GM18511 (cell line): ENCODE measurements around the gene CAMK4.
A peak's percentile ranks its signal among the peaks of the same experiment; 100 is the strongest.

Experiments
- ATAC-seq: cut with Tn5 transposase; IDR thresholded peaks from one replicate; pipeline ENCODE4 v1.9.1; 2021; ENCODE audit warnings: mild to moderate bottlenecking, moderate library complexity; ENCODE audit not compliant: unreplicated experiment

The CAMK4 gene

DNA sequence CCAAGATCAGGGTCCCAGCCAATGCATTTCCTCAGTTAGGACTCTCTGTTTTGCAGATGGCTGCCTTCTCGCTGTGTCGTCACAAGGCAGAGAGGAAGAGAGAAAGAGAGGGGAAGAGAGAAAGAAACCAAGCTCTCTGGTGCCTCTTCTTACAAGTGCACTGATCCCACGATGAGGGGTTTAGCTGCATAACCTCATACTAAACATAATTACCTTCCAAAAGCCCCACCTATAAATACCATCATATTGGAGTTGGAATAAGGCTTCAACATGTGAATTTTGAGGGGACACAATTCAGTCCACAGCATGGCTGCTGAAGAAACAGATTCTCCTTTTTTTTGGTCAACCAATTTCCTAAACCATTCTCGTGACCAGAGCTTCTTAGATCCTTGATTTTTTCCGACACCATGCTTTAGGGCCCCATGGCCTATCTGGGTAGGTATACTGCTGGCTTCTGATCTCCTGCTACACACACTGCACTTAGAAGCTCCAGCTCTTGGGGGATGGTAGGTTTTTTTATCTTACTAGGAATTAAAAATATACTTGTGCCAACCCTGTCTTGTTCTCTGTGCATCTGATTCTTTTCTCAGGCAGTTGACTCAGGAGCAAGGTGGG is 5.1 kb downstream of the CAMK4 start:
- no peak for ATAC-seq

DNA sequence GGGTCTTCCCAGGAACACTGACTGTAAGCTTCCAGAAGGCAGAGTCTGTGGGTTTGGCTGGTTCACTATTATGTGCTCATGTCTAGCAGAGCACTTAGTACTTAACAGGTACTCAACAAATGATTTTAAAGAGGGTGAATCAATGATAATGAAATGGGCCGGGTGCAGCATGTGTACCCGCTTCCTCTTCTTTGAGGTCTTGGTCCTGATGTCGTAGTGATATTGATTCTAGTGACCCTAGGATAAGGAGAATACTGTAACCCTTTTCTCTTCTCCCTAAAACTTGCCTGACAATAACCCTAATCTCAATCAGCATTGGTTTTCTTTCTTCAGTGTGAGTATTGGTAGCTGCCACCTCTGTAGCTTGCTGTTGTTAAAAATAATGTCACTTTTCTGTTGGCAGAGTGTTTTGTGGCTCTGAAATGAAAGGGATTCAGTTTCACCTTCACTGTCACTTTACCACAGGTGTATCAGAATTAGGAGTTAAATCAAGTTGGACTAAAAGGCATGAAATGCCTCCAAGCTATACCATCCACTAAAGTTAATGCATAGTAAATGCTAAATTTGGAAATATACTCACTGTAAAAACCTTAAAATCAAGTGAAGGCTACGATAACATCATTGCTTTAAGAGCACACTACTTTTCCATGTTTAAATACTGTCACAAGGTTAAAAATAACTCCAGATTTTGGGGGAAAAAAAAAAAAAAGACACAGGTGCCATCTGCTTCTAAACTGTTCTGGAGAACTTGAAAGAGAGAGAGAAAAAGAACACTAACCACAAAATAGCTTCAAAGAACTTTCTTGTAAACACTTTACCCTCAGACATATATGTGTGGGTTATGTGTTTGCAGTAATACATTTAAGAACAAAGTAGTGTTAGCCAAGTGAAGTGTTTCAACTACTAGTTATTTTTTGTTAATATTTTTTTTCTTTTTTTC is 6.0 kb downstream of the CAMK4 start:
- ATAC-seq = peak; percentile 34

DNA sequence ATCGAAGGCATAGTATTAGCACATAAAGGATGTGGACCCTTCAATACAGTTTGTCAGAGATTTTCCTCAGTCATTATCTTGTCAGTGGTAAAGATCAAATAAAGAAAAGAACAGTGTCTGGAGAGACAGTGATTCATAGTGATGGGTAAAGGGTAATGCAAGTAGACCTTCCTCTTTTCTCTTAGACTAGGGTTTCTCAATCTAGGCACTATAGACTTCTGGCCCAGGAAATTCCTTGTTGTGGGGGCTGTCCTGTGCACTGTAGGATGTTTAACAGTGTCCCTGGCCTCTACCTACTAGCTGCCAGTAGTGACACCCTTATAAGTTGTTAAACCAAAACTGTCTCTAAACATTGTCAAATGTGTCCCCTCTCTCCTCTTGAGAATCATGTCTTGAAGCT is 6.9 kb downstream of the CAMK4 start:
- ATAC-seq = no peak

DNA sequence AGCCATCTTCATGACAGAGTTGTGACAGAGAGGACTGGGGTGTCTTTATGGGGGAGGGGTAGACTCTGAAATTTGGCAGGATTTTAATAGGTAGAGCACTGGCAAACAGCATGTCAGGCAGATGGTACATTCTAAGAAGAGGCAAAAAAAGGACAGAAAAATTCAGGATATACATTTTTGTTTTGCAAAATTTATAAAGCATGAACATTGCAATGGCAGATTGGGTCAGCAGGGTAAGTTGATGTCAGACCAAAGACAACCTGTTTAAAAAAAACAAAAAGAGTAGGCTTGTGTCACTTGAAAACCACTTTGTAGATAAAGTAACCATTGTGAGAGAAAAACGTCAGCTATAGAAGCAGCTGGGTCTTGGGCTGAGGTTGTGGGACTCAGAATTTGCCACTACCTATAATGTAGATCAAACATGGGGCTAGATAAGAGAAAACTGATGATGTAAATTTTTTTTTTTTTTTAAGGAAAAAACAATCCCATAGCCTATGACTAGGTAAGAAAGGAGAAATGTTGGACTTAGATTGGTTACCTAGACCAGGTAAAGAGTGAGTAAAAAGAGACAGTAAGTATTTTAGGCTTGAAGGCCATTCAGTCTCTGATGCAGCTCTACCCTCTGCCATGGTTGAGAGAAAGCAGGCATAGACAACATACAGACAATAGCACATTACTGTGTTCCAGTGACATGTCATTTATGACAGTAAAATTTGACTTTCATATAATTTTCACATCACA is 8.3 kb downstream of the CAMK4 start:
- ATAC-seq = no peak

DNA sequence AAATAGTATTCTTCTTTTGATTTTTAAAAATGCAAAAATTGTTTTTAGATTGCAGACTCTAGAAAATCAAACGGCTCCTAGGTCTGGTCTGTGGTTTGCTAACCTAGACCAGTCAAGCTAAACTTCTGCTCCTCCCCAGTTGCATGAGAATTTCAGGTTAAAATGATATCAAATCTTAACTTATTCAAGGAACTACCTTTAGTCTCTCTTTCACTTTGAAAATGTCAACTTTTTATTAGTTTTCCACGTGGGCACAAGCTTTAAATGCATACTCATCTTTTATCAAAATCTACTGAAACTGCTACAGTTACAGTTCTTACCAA is 8.8 kb downstream of the CAMK4 start:
- ATAC-seq = no peak

DNA sequence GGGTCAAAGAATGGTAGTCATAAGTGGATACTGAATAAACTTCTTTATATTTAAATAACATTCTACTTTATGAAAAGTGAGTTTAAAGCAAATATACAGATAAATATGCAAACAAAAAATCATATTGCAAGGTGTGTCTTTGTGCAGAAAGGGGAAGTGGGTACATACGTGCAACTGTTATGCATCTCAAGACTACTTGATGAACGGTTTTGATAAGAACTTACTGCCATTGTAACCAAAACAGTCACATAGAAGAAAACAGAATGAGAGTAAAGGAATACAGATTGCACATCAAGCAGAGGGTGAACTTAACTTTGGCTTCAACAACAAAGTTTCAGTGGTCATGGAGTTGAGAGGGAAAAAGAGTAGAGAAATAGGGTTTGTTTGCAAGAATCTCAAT is 9.9 kb downstream of the CAMK4 start:
- peak; percentile 35 for ATAC-seq

GRCh38 chr5:111235635-111236034 is 11.5 kb downstream of the CAMK4 start:
- ATAC-seq = no peak

DNA sequence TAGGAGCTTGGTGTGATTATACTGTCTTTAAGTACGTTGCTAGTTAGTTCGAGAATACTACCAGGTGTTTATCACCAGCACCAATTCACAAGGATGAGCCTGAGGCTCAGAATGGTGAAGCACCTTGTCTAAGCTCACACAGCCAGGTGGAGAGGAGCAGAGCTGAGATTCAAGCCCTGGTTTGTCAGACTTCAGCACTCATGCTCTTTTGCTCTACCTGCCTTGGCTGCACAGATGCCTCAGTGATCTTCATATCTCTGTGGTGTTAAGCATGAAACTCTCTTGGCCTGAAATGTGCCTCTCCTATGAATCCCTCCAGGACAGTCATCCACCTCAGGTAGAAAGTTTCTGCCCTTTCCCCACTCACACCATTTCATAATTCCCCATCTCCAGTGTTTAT is 12.2 kb downstream of the CAMK4 start:
- ATAC-seq = no peak

- peak; percentile 29 for ATAC-seq
These were observed 12.8 kb downstream of the CAMK4 start for GRCh38 chr5:111236995-111237394.

DNA sequence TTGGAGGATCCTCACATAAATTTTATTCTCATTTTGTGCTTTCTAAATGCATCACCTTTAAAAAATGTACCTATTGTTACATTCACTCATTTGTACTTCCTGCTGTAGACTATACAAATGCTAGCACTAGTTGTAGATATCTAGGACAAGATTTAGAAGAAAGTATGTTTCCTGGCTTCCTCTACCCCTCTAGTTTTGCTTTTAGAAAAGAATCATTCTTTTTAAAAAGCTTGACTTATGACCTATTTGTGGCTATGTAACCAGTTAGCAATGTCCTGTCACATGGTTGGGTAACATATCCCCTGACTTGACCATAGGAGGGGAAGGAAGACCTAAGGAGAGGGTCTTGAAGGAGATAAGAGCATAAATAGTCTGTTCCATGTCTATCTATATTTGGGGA is 13.3 kb downstream of the CAMK4 start:
- ATAC-seq = no peak

- no peak for ATAC-seq
These were observed 14.4 kb downstream of the CAMK4 start for GRCh38 chr5:111238431-111239225.

- no peak for ATAC-seq
These were observed 17.5 kb downstream of the CAMK4 start for GRCh38 chr5:111241696-111242095.

DNA sequence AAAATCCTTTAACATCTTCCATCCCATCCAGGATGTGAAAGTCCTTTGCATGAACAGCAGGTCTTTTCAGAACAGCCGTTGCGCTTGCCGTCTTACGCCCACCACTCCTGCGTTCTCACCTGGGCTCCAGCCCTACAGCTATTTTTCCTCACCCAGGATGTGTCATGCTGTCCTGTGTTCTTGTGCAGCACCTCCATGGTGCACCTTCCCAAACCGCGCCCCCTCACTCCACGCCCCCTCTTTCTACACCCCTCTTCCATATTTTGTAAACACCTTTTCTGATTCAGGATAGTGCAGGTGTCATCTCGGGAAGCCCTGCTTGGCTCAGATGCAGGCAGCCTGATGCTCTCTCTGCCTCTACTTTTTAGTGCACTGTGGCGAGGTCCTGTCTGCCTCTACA is 18.4 kb downstream of the CAMK4 start:
- no peak for ATAC-seq

DNA sequence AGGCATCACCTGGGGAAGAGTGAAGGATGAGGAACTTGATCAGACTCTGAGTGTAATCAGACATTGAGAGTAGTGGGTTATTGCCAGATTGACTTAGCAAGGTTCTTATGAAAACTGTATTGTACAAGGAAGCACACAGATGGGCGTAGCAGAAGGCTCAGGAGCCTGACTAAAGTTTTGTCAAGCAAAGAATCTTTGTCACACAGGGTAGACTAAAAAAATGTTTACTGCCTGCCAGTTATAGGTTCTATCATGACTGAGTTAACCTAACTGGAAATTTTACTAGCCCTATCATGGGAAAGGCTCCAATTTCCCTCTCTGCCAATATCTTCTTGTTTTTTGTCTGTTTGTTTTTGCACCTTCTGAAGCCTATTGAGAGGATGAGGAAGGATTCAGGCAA is 19.1 kb downstream of the CAMK4 start:
- no peak for ATAC-seq

DNA sequence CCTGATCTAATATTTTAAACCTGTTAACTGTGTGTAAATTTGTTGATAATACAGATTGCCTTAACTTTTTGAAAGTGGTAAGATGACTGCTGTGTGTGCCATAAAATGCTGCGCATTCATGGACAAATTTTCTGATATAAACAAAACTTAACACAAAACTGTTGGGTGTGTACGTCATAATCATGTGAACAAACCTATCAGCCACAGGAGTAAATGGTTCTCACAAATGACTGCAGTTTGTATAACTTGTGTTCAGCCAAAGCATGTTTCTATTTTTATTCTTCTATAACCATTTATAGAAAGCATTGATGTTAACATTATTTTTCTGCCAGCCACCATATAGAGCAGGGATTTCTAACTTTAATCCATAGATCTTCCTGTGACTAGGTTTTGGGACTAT is 21.5 kb downstream of the CAMK4 start:
- no peak for ATAC-seq

- ATAC-seq = no peak
These were observed 22.3 kb downstream of the CAMK4 start for GRCh38 chr5:111246459-111246858.

DNA sequence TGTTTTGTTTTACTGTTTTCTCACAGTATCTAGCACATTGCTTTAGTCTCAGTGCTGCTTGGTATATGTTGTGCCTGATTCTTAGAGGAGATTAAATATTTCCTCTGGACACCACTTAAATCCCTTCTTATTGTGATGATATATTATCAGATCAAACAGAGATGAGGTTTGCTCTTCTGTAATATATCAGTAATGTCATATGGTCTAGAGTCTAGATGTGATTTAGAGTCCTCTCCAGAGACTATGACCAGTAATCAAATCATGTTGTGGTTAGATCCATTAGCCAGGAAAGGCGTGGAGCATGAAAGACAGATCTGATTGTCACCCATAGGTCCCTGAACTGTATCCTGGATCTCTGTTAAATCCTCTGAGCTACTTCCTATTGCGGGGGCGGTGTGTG is 24.4 kb downstream of the CAMK4 start:
- ATAC-seq = no peak

DNA sequence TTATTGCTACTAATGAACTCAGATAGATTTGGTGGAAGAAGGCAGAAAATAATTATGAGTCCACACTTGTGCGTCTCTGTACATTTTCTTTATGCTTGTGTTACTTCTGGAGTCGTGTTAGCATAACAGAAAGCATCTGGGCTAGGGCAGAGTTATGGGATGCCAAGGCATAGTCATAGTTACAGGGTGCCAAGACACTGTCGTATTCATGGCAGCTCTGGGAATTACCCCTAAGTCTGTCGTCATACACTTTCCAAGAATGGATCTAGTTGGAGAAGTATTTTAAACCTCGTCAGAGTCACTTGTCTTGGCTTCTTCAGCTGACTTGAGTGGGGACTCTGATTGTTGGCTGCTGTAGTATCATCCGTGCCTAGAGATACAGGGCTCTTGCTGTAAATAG is 27.7 kb downstream of the CAMK4 start:
- no peak for ATAC-seq

GRCh38 chr5:111252799-111253545 is 28.8 kb downstream of the CAMK4 start:
- peak; percentile 49 for ATAC-seq

DNA sequence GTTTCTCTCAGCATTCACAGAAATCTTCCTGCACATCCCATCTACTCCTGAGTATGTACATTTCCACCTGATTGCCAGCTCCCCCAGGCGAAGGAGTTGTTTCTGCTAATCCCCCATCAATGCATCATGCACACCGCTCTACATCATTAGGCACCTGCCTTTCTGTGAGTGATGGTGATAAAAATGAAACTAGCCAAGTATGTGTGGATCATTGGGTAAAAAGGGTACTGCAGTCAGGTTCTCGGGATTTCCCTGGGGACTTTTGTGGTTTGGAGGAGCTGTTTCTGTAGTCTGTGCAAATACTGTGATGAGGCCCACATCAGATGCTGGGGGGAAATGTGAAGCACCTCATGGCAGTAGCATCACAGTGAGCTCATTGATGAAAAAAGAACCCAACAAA is 30.4 kb downstream of the CAMK4 start:
- peak; percentile 93 for ATAC-seq
